Kidney capillary endothelial cell (primary cell): Measurements from ENCODE around the gene PEAK3.

Source experiments
- DNase-seq: peaks from one replicate; pipeline ENCODE4 v3.0.0-alpha.2; 2018; ENCODE audit warnings: low spot score

The PEAK3 gene

DNA sequence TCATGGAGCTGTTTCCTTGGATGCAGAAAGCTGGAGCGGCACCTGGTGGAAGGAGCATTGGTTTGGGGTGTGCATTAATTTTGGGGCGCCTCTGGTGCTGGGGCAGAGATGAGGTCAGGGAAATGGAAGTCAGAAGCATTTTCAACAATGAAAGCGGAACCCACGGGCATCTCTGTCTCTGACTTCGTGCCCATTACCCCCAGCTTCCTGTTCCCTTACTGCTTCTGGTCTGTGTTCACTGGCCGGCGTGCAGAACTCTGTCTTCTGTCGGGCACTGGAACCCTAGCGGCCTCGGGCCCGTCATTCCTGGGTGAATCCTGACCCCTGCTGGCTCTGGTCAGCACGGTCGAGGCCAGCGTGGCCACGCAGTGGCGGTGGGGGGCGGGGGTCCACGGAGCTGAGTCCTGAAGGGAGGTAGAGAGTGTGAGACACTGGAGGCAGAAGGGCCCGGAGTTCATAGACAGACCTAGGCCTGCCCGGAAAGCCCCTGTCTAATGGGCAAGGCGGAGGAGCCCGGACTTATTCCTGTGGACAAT lies 33.9 kb upstream of the PEAK3 start:
- no peak for DNase-seq

DNA sequence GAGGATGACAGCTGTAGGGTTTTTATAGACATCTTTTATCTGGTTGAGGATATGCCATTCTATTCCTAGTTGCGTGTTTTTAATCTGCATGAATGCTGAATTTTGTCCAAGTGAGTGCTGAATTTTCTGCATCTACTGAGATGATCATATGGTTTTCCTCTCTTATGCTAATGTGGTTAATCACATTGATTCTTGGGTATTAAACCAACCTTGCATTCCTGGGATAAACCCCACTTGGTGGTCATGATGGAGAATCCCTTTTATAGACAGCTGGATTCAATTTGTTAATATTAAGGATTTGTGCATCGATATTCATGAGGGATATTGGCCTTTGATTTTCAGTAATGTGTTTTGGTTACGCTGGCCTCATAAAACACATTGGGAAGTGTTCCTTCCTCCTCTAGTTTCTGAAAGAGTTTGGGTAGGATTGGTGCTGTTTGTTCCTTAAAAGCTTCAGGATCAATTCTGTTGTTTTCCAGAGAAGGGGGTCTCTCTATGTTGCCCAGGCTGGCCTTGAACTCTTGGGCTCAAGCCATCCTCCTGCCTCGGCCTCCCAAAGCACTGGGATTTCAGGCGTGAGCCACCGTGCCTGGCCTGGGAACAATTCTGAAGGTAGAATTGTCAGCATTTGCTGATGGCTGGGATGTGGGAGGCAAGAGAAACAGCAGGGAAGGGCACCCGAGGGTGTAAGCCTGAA lies 33.3 kb upstream of the PEAK3 start:
- DNase-seq = no peak

DNA sequence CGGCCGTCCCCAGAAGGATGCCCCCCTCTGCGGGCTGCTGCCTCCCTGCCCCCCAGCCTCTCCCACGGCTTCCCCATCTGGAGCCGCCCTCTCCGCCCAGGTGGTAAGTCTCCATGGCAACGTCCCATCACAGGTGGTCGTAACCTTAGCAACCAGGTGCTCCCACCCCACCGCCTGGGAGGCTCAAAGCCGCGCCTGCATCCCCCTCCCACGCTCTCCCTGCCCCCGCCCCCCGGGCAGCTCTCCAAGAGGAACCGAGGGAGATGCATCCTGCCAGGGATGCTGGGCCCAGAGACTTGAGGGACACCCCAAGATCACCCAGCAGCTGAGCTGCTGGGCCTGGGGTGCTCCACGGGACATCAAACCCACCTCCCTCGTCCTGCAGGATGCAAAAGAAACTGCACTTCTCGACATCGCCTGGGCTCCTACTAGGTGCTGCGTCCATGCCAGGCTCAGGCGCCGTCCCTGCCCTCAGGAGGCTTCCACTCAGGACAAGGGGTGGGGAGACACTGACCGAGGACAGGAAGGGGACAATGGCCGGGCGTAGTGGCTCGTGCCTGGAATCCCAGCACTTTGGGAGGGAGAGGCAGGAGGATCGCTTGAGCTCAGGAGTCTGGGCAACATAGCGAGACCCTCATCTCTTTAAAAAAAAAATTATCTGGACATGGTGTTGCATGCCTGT lies 31.0 kb upstream of the PEAK3 start:
- no peak for DNase-seq

- no peak for DNase-seq
Observed at GRCh38 chr19:2311093-2311492, 29.1 kb upstream of the PEAK3 start.

- DNase-seq = no peak
Observed at GRCh38 chr19:2309734-2310362, 27.9 kb upstream of the PEAK3 start.

DNA sequence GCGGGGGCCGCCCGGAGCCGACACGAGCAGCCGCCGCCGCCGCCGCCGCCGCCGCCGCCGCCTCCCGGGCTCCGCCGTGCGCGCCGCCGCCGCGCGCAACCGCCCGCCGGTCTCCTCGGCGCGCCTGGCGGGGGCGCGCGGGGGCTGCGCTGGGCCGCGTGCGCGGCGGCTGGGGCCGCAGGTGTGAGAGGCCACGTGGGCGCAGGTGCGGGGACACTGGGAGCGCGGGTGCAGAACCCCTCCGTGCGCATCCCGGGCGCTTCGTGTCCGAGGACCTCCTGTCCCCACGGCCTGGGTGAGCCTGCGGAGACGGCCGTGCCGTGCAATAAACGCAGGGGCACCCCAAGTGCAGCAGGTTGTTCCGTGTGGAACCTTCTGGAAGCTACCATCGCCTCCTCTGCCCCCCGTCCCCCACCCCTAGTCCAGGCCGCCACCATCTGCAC lies 26.2 kb upstream of the PEAK3 start, which contains the start of gene LINGO3:
Gene LINGO3, minus strand, starts transcription at position 41 of the 443 bp plus-strand sequence. CDS start 16,378 bp downstream, outside the sequence.
- no peak for DNase-seq

- DNase-seq = no peak
Observed at GRCh38 chr19:2307518-2308012, 25.6 kb upstream of the PEAK3 start.

DNA sequence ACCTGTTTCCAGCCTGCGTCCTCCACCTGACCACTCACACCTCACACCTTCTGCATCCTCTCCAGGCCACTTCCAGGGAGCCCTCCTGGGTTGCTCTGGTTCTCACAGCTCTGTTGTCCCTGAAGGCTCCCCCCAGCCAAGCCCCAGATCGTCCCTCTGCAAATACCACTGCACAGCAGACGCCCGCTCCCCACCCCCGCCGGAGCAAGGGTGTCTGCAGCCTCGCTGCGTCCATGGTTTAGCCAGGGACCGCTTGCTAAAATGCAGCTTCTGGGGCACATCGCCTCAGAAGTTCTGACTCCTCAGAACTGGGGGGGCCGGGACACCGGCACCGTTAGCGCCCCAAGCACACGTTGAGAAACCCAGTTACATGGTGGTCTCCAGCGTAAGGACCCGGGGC lies 25.0 kb upstream of the PEAK3 start:
- DNase-seq = no peak

GRCh38 chr19:2306281-2306806 lies 24.4 kb upstream of the PEAK3 start:
- no peak for DNase-seq

GRCh38 chr19:2305452-2306280 lies 23.7 kb upstream of the PEAK3 start:
- no peak for DNase-seq

GRCh38 chr19:2303211-2303798 lies 21.3 kb upstream of the PEAK3 start:
- DNase-seq = no peak

- DNase-seq = no peak
Observed at GRCh38 chr19:2302319-2303210, 20.6 kb upstream of the PEAK3 start.

DNA sequence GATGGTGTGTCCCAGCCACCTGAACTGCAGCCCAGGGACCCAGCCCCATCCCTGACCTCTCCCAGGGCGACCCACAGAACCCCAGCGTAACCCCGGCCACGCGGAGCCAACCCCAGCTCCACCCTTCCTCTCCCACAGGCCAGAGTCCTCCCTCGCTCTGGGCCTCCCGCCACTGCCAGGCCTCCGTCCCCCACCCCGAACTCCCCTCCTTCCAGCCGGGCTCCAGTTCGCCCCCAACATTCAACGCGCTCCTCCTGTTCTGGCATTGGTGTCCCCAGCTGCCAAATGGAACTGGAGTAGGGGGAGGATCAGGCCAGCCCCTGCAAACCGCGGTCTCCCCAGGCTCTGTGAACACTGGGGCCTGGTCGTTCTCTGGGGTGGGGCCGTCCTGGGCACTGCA lies 18.6 kb upstream of the PEAK3 start:
- no peak for DNase-seq

DNA sequence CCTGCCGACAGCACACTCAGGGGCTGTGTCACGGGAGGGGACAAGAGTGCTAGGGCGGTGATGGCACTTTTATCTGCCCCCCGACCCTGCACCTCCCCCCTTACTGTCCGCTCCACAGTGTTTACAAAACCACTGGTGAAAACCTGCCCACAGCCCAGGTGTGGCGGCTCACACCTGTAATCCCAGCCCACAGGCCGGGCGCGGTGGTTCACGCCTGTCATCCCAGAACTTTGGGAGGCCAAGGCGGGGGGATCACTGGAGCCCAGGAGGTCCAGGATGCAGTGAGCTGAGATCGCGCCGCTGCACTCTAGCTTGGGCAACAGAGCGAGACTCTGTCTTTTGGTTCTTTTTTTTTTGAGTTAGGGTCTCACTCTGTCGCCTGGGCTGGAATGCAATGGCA lies 14.2 kb upstream of the PEAK3 start:
- no peak for DNase-seq

DNA sequence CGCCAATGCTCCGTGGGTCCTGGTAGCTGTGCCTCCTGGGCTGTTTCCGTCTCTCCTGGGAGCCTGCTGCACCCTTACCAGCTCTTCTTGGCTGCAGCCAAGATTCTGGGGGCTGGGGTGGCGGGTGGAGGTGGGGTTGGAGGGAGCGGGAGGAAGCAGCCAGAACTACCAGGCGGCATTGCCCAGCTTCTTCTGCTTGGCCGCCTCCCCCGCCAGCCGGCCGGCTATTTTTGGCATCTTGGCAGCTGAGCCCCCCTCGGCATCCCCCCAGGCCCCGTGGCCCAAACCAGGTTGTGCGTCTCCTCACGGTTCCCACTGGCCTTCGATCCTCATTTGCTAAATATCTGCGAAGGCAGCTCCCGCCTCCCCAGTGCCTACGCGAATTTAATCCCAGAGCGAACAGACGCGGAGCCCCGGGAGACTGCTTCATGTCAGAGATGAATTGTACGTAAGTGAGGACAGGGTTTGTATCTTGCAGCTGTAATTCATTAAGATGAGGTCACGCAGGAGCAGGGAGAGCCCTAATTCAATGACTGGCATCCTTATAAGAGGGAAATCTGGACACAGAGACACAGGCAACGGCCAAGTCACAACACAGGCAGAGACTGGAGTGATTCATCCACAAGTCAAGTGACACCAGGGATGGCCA lies 12.8 kb upstream of the PEAK3 start:
- DNase-seq = peak; percentile 43

- no peak for DNase-seq
Observed at GRCh38 chr19:2291185-2291751, 9.3 kb upstream of the PEAK3 start.

- no peak for DNase-seq
Observed at GRCh38 chr19:2290441-2291184, 8.6 kb upstream of the PEAK3 start.

- no peak for DNase-seq
Observed at GRCh38 chr19:2289714-2290435, 7.9 kb upstream of the PEAK3 start.
